GM18508 (cell line): ENCODE results near the gene SLC44A2.

Experiments used
- ATAC-seq: cut with Tn5 transposase; IDR thresholded peaks from one replicate; pipeline ENCODE4 v1.9.1; 2021; ENCODE audit warnings: moderate number of reproducible peaks; ENCODE audit not compliant: insufficient read depth, unreplicated experiment

The SLC44A2 gene

GRCh38 chr19:10612499-10613119 lies 12.7 kb upstream of the SLC44A2 start:
- ATAC-seq: no peak

DNA sequence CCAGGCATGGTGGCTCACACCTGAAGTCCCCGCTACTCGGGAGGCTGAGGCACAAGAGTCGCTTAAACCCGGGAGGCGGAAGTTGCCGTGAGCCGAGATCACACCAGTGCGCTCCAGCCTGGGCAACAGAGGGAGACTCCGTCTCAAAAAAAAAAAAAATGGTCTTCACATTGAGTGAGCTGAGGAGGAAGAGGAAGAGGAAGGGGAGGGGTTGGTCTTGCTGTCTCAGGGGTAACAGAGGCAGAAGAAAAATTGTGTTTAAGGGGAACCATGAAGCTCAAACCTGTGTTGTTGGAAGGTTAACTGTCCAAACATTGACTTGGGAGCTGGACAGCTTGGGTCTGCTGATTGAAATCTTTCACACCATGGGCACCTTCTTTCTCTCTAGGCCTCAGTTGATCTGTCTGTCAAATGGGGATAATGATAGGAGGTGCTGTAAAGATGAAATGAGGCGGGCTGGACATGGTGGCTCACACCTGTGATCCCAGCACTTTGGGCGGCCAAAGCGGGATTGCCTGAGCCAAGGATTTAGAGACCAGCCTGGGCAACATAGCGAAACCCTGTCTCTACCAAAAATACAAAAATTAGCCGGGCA lies 9.8 kb upstream of the SLC44A2 start:
- ATAC-seq: no peak

- ATAC-seq: no peak
These were observed 7.8 kb upstream of the SLC44A2 start for GRCh38 chr19:10617409-10618121.

- ATAC-seq: no peak
These were observed 6.5 kb upstream of the SLC44A2 start for GRCh38 chr19:10618846-10619245.

DNA sequence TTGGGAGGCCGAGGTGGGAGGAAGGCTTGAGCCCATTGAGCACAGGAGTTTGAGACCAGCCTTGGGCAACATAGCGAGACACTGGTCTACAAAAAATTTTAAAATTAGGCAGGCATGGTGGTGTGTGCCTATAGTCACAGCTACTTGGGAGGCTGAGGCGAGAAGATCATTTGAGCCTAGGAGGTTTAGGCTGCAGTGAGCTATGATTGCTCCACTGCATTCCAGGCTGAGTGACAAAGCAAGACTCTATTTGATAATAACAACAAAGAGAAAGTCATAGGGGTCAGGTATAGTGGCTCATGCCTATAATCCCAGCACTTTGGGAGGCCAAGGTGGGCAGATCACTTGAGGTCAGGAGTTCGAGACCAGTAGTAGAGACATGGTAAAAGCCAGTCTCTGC lies 4.6 kb upstream of the SLC44A2 start:
- no peak for ATAC-seq

DNA sequence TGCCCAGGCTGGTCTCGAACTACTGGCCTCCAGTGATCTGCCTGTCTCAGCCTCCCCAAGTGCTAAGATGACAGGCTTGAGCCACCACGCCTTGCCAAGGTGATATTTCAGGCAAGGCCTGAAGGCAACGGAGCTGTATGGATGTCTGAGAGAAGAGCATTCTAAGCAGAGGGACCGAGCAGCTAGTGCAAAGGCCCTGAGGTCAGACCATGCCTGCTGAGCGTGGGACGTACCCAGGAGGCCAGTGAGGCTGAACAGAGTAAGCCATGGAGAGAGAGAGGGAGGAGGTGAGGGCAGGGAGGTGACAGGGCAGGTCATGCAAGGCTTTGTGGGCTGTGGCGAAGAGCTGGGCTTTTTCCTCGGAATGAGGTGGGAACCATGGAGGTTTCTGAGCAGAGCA lies 3.4 kb upstream of the SLC44A2 start:
- no peak for ATAC-seq

GRCh38 chr19:10624585-10624984 lies 768 bp upstream of the SLC44A2 start:
- ATAC-seq: no peak

GRCh38 chr19:10625762-10626138 lies 397 bp downstream of the SLC44A2 start:
- ATAC-seq: no peak

GRCh38 chr19:10631874-10632273 lies 6.5 kb downstream of the SLC44A2 start:
- no peak for ATAC-seq

DNA sequence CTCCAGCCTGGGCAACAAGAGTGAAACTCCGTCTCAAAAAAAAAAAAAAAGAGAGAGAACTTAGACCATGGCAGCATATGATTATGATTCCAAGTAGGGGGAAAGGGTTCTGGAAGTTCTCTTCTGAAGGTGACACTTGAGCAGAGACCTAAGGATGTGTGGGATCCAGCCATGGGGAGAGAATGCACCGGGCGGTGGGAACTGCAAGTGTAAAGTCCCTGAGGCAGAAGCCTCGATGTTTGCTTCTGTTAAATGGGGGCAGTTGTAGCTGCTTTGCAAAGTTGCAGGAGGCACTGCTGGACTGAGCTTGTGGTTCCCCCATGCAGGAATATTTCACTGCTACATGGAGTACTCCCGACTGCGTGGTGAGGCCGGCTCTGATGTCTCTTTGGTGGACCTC lies 9.1 kb downstream of the SLC44A2 start:
- ATAC-seq: no peak

DNA sequence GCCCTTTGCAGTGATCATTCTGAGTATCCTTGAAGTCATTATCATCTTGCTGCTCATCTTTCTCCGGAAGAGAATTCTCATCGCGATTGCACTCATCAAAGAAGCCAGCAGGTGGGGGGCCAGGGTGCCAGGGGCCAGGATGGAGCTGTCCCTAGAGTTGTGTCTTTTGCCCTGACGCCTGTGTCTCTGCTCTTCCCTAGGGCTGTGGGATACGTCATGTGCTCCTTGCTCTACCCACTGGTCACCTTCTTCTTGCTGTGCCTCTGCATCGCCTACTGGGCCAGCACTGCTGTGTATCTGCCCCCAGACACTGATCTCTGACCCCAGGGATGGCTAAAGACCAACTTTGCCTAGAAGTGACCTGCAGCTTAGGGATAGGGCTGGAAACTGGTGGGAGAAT lies 9.6 kb downstream of the SLC44A2 start:
- no peak for ATAC-seq

- ATAC-seq: no peak
These were observed 11.1 kb downstream of the SLC44A2 start for GRCh38 chr19:10636304-10636972.

- no peak for ATAC-seq
These were observed 12.5 kb downstream of the SLC44A2 start for GRCh38 chr19:10637894-10638293.

- ATAC-seq: no peak
These were observed 14.5 kb downstream of the SLC44A2 start for GRCh38 chr19:10639836-10640235.

DNA sequence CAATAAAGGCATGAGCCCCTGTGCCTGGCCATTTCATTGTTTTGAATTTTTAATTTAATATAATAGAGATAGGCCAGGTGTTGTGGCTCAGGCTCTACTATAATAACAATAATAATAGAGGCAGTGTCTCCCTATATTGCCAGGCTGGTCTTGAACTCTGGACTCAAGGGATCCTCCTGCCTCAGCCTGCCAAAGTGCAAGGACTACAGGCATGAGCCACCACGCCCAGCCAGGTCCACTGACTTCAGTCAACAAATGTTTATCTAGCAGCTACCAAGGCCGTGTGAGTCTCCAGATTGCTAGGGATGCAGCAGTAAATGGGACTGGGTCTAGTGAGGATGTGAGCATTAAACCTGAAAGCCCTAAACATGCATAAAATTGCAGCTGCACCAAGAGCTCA lies 15.0 kb downstream of the SLC44A2 start:
- no peak for ATAC-seq

DNA sequence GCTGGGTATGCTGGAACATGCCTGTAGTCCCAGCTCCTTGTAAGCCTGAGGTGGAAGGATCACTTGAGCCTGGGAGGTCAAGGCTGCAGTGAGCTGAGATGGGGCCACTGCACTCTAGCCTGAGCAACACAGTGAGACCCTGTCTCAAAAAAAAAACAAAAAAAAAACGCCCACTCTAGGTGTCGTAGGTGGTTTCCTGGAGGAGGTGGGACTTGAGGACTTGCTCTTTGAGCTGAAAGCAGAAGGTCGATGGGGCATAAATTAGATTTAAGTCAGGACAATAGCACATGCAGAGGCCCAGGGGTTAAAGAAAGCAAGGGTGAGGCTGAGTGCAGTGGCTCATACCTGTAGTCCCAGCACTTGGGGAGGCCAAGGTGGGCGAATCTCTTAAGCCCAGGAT lies 15.9 kb downstream of the SLC44A2 start:
- no peak for ATAC-seq

DNA sequence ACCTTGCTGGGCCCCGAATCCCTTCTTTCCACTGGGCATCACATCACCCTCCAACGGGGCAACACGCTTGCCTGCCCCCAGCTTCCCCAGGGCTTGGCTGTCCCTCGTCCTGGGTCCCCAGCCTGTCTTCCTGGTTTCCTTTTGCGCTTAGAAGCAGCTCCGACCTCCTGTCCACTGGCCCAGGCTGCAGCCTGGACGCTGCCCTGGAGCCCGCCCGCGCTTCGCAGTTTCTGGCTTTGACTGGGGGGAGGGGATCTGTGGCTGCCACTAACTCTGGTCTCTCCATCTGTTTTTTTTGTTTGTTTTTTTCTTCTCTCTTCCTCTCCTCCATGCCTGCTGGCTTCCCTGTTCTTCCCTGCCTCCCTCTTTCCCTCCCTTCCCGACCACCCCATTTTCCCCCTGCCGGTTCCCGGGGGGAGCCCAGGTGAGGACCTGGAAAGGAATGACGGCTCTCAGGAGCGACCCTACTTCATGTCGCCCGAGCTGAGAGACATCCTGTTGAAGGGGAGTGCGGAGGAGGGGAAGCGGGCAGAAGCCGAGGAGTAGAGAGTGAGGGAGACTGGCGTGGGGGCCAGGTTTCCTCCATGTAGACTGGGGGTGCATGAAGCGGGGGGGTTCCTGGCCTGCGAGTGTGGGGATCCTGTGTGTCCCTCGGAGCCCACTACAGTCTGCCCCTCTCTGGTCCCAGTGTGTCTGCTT lies 17.3 kb downstream of the SLC44A2 start:
- ATAC-seq: no peak

GRCh38 chr19:10643172-10643967 lies 18.0 kb downstream of the SLC44A2 start:
- ATAC-seq: no peak

DNA sequence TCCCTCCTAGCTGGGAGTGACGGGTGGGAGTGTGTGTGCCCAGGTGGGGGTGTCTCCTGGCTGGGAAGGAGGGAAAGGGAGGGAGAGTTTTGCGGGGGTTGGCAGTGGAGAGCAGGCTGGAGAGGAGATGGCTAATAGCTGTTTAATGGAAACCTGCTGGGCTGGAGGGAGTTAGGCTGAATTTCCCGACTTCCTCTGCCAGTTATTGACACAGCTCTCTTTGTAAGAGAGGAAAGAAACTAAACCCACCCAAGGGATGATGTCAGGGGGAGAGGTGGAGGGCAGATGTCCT lies 18.6 kb downstream of the SLC44A2 start:
- no peak for ATAC-seq
